ENCODE data around the gene GRAMD4. TPM values are rescaled to one million over a fixed set of nuclear protein-coding genes. Genes with fewer than 3 reads are reported as not detected.

The GRAMD4 gene
- total RNA-seq, 2 experiments from 2014 or later = 46.9 to 52.4 TPM

- POLR2A ChIA-PET = no interaction called here
- no peak for TF ChIP-seq EZH2phosphoT487 (IDR thresholded peaks at IDR 0.05; ENCODE audit: borderline replicate concordance, low read depth, low read length)
- no peak for TF ChIP-seq CTCF (conservative IDR thresholded peaks at IDR 0.05; ENCODE audit: low read length)
- Histone ChIP-seq H3K4me2 (ENCODE audit: low read length) (no peak overlapping the region), H3K9me2 (ENCODE audit: insufficient read depth, low read length) (no peaks in the 10 kb centered on the region), H3K4me1 (ENCODE audit: insufficient read depth, low read length, poor library complexity, severe bottlenecking) (no peaks in the 10 kb centered on the region), H2AFZ (ENCODE audit: low read length) (no peak overlapping the region), H3K36me3 (ENCODE audit: insufficient read depth, low read length) (no peaks in the 10 kb centered on the region), H3K4me3 (ENCODE audit: low read depth, low read length, poor library complexity, severe bottlenecking) (no peak overlapping the region), H3K27ac (ENCODE audit: low read depth, low read length, poor library complexity, severe bottlenecking) (no peak overlapping the region), H3K79me2 (ENCODE audit: insufficient read depth, low read depth, low read length) (no peaks in the 10 kb centered on the region), H3K9me3 (ENCODE audit: low read length) (no peaks in the 10 kb centered on the region), H4K20me1 (ENCODE audit: insufficient read depth, low read length) (no peaks in the 10 kb centered on the region)
- no peak for DNase-seq (ENCODE audit: low spot score)
- BruUV-seq (replicated peaks) = no TSS peak
- CTCF ChIA-PET (ENCODE audit: unreplicated experiment) = no interaction called here
- intact Hi-C loops (cut with micrococcal nuclease; ENCODE audit: unreplicated experiment) = no loop called here
Measured at GRCh38 chr22:46661221-46661851, 41.1 kb downstream of the GRAMD4 start.

GRCh38 chr22:46662226-46662625 lies 42.0 kb downstream of the GRAMD4 start:
- Histone ChIP-seq H3K4me1 (ENCODE audit: insufficient read depth, low read length, poor library complexity, severe bottlenecking) (no peaks in the 10 kb centered on the region), H3K27ac (ENCODE audit: low read depth, low read length, poor library complexity, severe bottlenecking) (no peak overlapping the region), H3K4me2 (ENCODE audit: low read length) (no peak overlapping the region), H4K20me1 (ENCODE audit: insufficient read depth, low read length) (no peaks in the 10 kb centered on the region), H3K9me3 (ENCODE audit: low read length) (no peaks in the 10 kb centered on the region), H3K36me3 (ENCODE audit: insufficient read depth, low read length) (peaks cover 4% of the 10 kb centered on the region; the same call in 1 of the 2 replicates), H3K79me2 (ENCODE audit: insufficient read depth, low read depth, low read length) (no peaks in the 10 kb centered on the region), H3K4me3 (ENCODE audit: low read depth, low read length, poor library complexity, severe bottlenecking) (no peak overlapping the region), H2AFZ (ENCODE audit: low read length) (no peak overlapping the region), H3K9me2 (ENCODE audit: insufficient read depth, low read length) (no peaks in the 10 kb centered on the region)
- no peak for DNase-seq (ENCODE audit: low spot score)
- no peak for TF ChIP-seq EZH2phosphoT487 (IDR thresholded peaks at IDR 0.05; ENCODE audit: borderline replicate concordance, low read depth, low read length)
- TF ChIP-seq CTCF (conservative IDR thresholded peaks at IDR 0.05; ENCODE audit: low read length) = no peak
- CTCF ChIA-PET (ENCODE audit: unreplicated experiment) = no interaction called here
- POLR2A ChIA-PET = no interaction called here
- intact Hi-C loops (cut with micrococcal nuclease; ENCODE audit: unreplicated experiment) = no loop called here
- no TSS peak for BruUV-seq (replicated peaks)

DNA sequence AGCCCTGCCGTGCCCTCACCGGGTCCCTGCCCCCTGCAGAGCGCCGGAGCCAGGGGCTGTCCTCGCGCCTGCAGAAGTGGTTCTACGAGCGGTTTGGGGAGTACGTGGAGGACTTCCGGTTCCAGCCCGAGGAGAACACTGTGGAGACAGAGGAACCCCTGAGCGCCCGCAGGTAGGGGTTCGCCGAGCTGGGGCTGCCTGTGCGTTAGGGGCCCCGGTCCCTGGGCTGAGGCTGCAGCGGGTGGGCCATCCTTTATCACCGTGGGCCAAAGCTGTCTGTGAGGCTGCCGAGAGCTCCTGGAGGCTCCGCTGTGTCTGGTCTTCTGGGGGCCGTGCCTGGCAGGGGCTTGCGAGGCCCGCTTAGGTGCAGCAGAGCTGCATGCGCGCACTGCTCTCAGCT lies 42.8 kb downstream of the GRAMD4 start:
- DNase-seq (ENCODE audit: low spot score) = no peak
- Histone ChIP-seq H3K79me2 (ENCODE audit: insufficient read depth, low read depth, low read length) (no peaks in the 10 kb centered on the region), H3K9me3 (ENCODE audit: low read length) (no peaks in the 10 kb centered on the region), H3K36me3 (ENCODE audit: insufficient read depth, low read length) (peaks cover 12% of the 10 kb centered on the region; the same call in 1 of the 2 replicates), H3K9me2 (ENCODE audit: insufficient read depth, low read length) (no peaks in the 10 kb centered on the region), H4K20me1 (ENCODE audit: insufficient read depth, low read length) (no peaks in the 10 kb centered on the region), H3K4me1 (ENCODE audit: insufficient read depth, low read length, poor library complexity, severe bottlenecking) (no peaks in the 10 kb centered on the region), H3K4me3 (ENCODE audit: low read depth, low read length, poor library complexity, severe bottlenecking) (no peak overlapping the region), H3K27ac (ENCODE audit: low read depth, low read length, poor library complexity, severe bottlenecking) (no peak overlapping the region), H3K4me2 (ENCODE audit: low read length) (no peak overlapping the region), H2AFZ (ENCODE audit: low read length) (no peak overlapping the region)
- CTCF ChIA-PET (ENCODE audit: unreplicated experiment) = no interaction called here
- POLR2A ChIA-PET = no interaction called here
- no peak for TF ChIP-seq CTCF (conservative IDR thresholded peaks at IDR 0.05; ENCODE audit: low read length)
- TF ChIP-seq EZH2phosphoT487 (IDR thresholded peaks at IDR 0.05; ENCODE audit: borderline replicate concordance, low read depth, low read length) = no peak
- intact Hi-C loops (cut with micrococcal nuclease; ENCODE audit: unreplicated experiment) = no loop called here
- no TSS peak for BruUV-seq (replicated peaks)
